IPS-18c (cell line): ENCODE data around the gene SMURF1.

Experiments used
- H3K4me3 ChIP-seq: 2 replicates; pipeline ENCODE4 v1.7.0; 2013; ENCODE audit warnings: low read depth, mild to moderate bottlenecking, low read length, moderate library complexity; ENCODE audit not compliant: insufficient read depth
- H3K9me3 ChIP-seq: one replicate; pipeline ENCODE4 v1.6.1; 2013; ENCODE audit warnings: mild to moderate bottlenecking, low read length, moderate library complexity; ENCODE audit not compliant: control insufficient read depth, insufficient read depth

SMURF1 gene

GRCh38 chr7:99010281-99010680 lies 133.6 kb downstream of the SMURF1 start:
- Histone ChIP-seq H3K9me3 (no peaks in the 10 kb centered on the region), H3K4me3 (no peak overlapping the region)

GRCh38 chr7:99008921-99009530 lies 134.9 kb downstream of the SMURF1 start:
- H3K4me3 ChIP-seq = no peak overlapping the region
- no peaks in the 10 kb centered on the region for H3K9me3 ChIP-seq

GRCh38 chr7:99008181-99008631 lies 135.7 kb downstream of the SMURF1 start:
- no peaks in the 10 kb centered on the region for H3K9me3 ChIP-seq

GRCh38 chr7:99006739-99007424 lies 137.0 kb downstream of the SMURF1 start:
- Histone ChIP-seq H3K4me3 (no peak overlapping the region), H3K9me3 (no peaks in the 10 kb centered on the region)

More at GRCh38 chr7:99008181-99008631, 135.7 kb downstream of the SMURF1 start:
- H3K4me3 ChIP-seq = no peak overlapping the region

GRCh38 chr7:99005776-99006175 lies 138.1 kb downstream of the SMURF1 start:
- Histone ChIP-seq H3K4me3 (no peak overlapping the region), H3K9me3 (no peaks in the 10 kb centered on the region)

GRCh38 chr7:99004781-99005500 lies 139.0 kb downstream of the SMURF1 start:
- H3K4me3 ChIP-seq = no peak overlapping the region
- H3K9me3 ChIP-seq = no peaks in the 10 kb centered on the region

GRCh38 chr7:99004216-99004615 lies 139.7 kb downstream of the SMURF1 start:
- H3K9me3 ChIP-seq = no peaks in the 10 kb centered on the region
- no peak overlapping the region for H3K4me3 ChIP-seq

- Histone ChIP-seq H3K9me3 (no peaks in the 10 kb centered on the region), H3K4me3 (no peak overlapping the region)
Measured at GRCh38 chr7:99003419-99003818, 140.5 kb downstream of the SMURF1 start.

- no peak overlapping the region for H3K4me3 ChIP-seq
- H3K9me3 ChIP-seq = no peaks in the 10 kb centered on the region
Measured at GRCh38 chr7:99002827-99003212, 141.1 kb downstream of the SMURF1 start.

- H3K9me3 ChIP-seq = no peaks in the 10 kb centered on the region
- no peak overlapping the region for H3K4me3 ChIP-seq
Measured at GRCh38 chr7:99002148-99002826, 141.6 kb downstream of the SMURF1 start.

GRCh38 chr7:99001482-99002147 lies 142.3 kb downstream of the SMURF1 start:
- no peak overlapping the region for H3K4me3 ChIP-seq
- H3K9me3 ChIP-seq = no peaks in the 10 kb centered on the region

- H3K9me3 ChIP-seq = no peaks in the 10 kb centered on the region
- no peak overlapping the region for H3K4me3 ChIP-seq
Measured at GRCh38 chr7:99000904-99001465, 142.9 kb downstream of the SMURF1 start.

- no peak overlapping the region for H3K4me3 ChIP-seq
- no peaks in the 10 kb centered on the region for H3K9me3 ChIP-seq
Measured at GRCh38 chr7:99000196-99000903, 143.6 kb downstream of the SMURF1 start.

- no peak overlapping the region for H3K4me3 ChIP-seq
- H3K9me3 ChIP-seq = no peaks in the 10 kb centered on the region
Measured at GRCh38 chr7:98998821-98999725, 144.8 kb downstream of the SMURF1 start.

GRCh38 chr7:98997846-98998245 lies 146.1 kb downstream of the SMURF1 start:
- no peaks in the 10 kb centered on the region for H3K9me3 ChIP-seq
- H3K4me3 ChIP-seq = no peak overlapping the region
